GM12801 (cell line): ENCODE data around the gene SPAG16.

Experiments used
- CTCF ChIP-seq: IDR thresholded peaks from one replicate; pipeline ENCODE4 v1.5.1; 2011; ENCODE audit warnings: control low read depth; ENCODE audit not compliant: insufficient read length; ENCODE audit errors: extremely low read depth

Gene SPAG16

GRCh38 chr2:213320604-213321003, 36.3 kb downstream of the SPAG16 start:
- no peak for TF ChIP-seq CTCF

DNA sequence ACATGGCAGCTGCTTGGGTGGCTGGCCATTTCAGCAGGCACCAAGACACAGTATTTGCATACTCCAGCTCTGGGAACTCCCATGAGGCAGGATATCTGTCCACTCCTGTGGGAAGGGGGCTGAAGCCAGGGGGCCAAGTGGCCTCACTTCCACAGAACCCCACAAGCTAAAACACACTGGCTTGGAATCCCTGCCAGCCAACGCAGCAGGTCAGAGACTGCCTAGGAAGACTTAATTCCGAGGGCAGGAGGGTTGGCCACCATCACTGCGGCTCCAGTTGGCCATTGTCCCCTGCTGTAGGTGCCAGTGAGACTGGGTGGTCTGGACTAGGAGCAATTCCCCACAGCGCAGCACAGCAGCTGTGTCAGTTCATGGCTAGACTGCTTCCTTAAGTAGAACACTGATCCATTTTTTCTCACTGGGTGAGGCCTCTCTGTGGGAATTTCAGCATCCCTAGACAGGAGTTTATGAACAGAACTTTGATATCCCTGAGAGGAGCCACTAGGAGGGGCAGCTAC, 52.0 kb downstream of the SPAG16 start:
- no peak for TF ChIP-seq CTCF

DNA sequence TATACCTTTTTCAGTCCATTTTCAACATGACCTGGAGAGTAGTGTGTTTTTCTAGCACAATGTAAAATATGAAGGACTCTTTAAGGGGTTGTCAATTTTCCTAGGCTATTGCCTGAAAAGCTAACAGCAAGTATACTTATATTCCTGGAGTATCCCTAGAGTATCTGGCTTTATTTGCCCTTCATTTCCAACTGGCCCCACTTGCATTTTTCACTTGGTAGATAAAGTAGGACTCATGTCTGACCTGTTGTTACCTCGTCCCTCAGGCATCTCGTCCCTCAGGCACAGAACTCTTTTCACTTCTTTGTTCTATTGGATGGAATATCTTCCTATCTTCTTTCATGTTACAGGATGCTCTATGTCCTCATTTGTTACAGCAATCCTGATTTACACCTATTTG, 69.2 kb downstream of the SPAG16 start:
- TF ChIP-seq CTCF: no peak

GRCh38 chr2:213376644-213377043, 92.4 kb downstream of the SPAG16 start:
- TF ChIP-seq CTCF: no peak

DNA sequence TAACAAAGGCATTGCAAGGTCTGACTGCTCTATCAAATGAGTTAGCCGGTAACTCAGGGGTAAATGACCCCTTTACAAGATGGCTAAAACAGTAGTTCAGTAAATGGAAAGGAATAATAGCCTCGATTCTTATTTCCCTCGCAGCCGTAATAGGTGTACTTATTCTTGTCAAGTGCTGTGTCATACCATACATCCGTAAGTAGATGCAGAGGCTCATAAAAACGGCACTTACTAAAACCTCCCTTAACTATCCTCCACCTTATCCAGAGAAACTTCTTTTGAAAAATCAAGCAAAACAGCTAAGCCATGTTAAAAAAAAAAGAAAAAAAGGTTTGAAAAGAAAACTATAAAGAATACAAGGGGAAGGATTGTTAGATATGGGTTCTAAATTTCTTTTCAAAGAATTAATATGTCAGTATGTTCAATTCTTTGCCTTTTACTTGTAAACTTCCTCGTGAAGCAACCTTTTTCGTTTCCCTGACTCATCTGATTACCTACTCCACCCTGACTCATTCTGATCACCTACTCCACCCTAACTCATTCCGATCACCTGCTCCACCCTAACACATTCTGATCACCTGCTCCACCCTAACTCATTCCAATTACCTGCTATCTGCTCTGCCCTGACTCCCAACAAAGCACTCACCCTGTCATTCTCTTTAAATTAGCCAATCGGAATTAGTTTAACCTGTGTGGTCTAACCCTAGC, 127.5 kb downstream of the SPAG16 start:
- no peak for TF ChIP-seq CTCF

DNA sequence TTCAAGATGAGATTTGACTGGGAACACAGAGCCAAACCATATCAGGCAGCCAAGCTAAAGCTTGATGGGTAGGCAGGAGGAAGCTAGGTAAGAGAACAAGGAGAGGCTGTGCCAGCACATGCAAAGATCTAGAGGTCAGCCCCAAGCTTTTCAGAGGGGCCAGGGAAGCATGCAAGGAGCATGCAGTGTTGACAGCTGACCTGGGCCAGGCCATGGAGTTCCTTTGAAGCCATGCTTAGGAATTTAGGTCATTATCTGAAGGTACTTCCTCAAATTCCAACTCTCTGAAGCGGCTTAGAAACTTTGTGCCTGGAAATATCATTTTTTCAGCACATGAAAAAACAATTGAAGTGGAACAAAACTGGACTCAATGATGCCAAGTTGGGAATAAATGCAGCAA, 130.8 kb downstream of the SPAG16 start:
- no peak for TF ChIP-seq CTCF

DNA sequence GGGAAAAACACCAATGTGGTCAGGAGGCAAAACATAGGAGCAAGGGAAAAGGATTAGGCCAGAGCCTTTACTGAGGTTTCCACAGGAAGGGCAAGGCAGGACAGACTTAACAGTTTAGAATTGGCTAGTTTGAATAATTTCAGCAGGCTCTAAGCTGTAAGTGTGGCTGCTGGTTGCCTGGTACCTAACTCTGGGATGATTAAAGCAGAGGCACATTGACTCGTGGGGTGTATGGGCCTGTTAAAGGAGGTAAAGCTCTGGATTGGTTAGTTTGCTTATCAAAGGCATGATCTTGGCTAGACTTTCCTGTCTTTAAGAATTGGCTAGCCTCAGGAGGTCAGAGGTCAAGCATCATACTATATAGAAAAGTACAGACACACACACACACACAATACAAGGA, 132.6 kb downstream of the SPAG16 start:
- no peak for TF ChIP-seq CTCF

DNA sequence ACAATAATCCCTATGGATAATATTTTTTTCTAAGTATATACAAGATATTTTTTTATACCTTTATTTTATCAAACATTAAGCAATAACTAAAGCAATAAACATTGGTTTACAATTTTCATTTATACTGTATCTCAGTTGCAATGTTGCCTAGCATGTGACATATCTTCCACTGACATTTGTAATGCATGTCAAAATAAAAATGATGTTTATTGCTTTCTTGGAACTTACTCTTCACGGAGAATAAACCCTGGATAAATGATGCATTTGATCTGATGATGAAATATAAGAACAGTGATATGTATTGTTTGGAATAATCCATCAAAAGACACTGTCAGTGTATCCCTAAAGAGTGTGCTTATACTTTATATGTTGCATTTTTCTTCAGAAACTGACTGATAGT, 135.7 kb downstream of the SPAG16 start:
- TF ChIP-seq CTCF: no peak
